Dendritic cell treated with granulocyte-macrophage colony-stimulating factor and Interleukin-4, amounts not matched to agents 40 ng/mL and 50 ng/mL, for 4 days (primary cell): Measurements from ENCODE around the gene PPM1E.
A peak's percentile ranks its signal among the peaks of the same experiment; 100 is the strongest.

Experiments
- H3K27ac Mint-ChIP-seq: one replicate; pipeline ENCODE4 v1.8.0; 2022; ENCODE audit warnings: mild to moderate bottlenecking, mixed read lengths
- H3K27me3 Mint-ChIP-seq: one replicate; pipeline ENCODE4 v1.8.0; 2022; ENCODE audit warnings: mild to moderate bottlenecking, mixed read lengths
- H3K36me3 Mint-ChIP-seq: one replicate; pipeline ENCODE4 v1.8.0; 2022; ENCODE audit warnings: low read depth, mixed read lengths
- H3K4me1 Mint-ChIP-seq: one replicate; pipeline ENCODE4 v1.8.0; 2022; ENCODE audit warnings: low read depth, mixed read lengths
- H3K4me3 Mint-ChIP-seq: one replicate; pipeline ENCODE4 v1.8.0; 2022; ENCODE audit warnings: mild to moderate bottlenecking, moderate library complexity, mixed read lengths
- H3K9me3 Mint-ChIP-seq: one replicate; pipeline ENCODE4 v1.8.0; 2022; ENCODE audit warnings: mixed read lengths
- intact Hi-C: fragments of 100-400 bp; cut with micrococcal nuclease; formaldehyde crosslinking; loops from one replicate; pipeline ENCODE4 v1.15.0; 2022

PPM1E gene

GRCh38 chr17:58993311-58993710 lies 237.7 kb downstream of the PPM1E start:
- Mint-ChIP-seq H3K27me3 (no peaks in the 10 kb centered on the region), H3K36me3 (peaks cover 17% of the 10 kb centered on the region), H3K4me1 (peaks cover 19% of the 10 kb centered on the region), H3K9me3 (no peaks in the 10 kb centered on the region), H3K27ac (peak overlapping the region; percentile 15), H3K4me3 (no peak overlapping the region)
- intact Hi-C loops: no loop called here

GRCh38 chr17:58995247-58995940 lies 239.7 kb downstream of the PPM1E start:
- H3K4me1 Mint-ChIP-seq: peaks cover 36% of the 10 kb centered on the region
- H3K4me3 Mint-ChIP-seq: no peak overlapping the region
- H3K27me3 Mint-ChIP-seq: no peaks in the 10 kb centered on the region
- H3K9me3 Mint-ChIP-seq: no peaks in the 10 kb centered on the region
- peaks cover 27% of the 10 kb centered on the region for H3K36me3 Mint-ChIP-seq
- no peak overlapping the region for H3K27ac Mint-ChIP-seq
- intact Hi-C loops: no loop called here

- intact Hi-C loops: no loop called here
- H3K27me3 Mint-ChIP-seq: no peaks in the 10 kb centered on the region
- peaks cover 32% of the 10 kb centered on the region for H3K36me3 Mint-ChIP-seq
- H3K9me3 Mint-ChIP-seq: no peaks in the 10 kb centered on the region
- no peak overlapping the region for H3K4me3 Mint-ChIP-seq
- peak overlapping the region; percentile 46 for H3K27ac Mint-ChIP-seq
- peaks cover 49% of the 10 kb centered on the region for H3K4me1 Mint-ChIP-seq
Measured at GRCh38 chr17:58996968-58997367, 241.3 kb downstream of the PPM1E start.

GRCh38 chr17:58997756-58998553 lies 242.3 kb downstream of the PPM1E start:
- Mint-ChIP-seq H3K4me1 (peaks cover 49% of the 10 kb centered on the region), H3K27me3 (no peaks in the 10 kb centered on the region), H3K9me3 (no peaks in the 10 kb centered on the region), H3K36me3 (peaks cover 28% of the 10 kb centered on the region), H3K4me3 (no peak overlapping the region), H3K27ac (peak overlapping the region; percentile 65)
- intact Hi-C loops: no loop called here

- intact Hi-C loops: no loop called here
- no peaks in the 10 kb centered on the region for H3K27me3 Mint-ChIP-seq
- H3K9me3 Mint-ChIP-seq: no peaks in the 10 kb centered on the region
- peaks cover 51% of the 10 kb centered on the region for H3K4me1 Mint-ChIP-seq
- H3K36me3 Mint-ChIP-seq: peaks cover 21% of the 10 kb centered on the region
- H3K4me3 Mint-ChIP-seq: no peak overlapping the region
- no peak overlapping the region for H3K27ac Mint-ChIP-seq
Measured at GRCh38 chr17:58998871-58999270, 243.2 kb downstream of the PPM1E start.

GRCh38 chr17:58999500-58999899 lies 243.8 kb downstream of the PPM1E start:
- intact Hi-C loops: no loop called here
- H3K27ac Mint-ChIP-seq: no peak overlapping the region
- H3K4me3 Mint-ChIP-seq: no peak overlapping the region

GRCh38 chr17:59000022-59000421 lies 244.4 kb downstream of the PPM1E start:
- H3K4me3 Mint-ChIP-seq: no peak overlapping the region
- peaks cover 21% of the 10 kb centered on the region for H3K36me3 Mint-ChIP-seq
- H3K27ac Mint-ChIP-seq: peak overlapping the region; percentile 83
- peaks cover 55% of the 10 kb centered on the region for H3K4me1 Mint-ChIP-seq
- intact Hi-C loops: no loop called here
- no peaks in the 10 kb centered on the region for H3K27me3 Mint-ChIP-seq
- no peaks in the 10 kb centered on the region for H3K9me3 Mint-ChIP-seq

More at GRCh38 chr17:58999500-58999899, 243.8 kb downstream of the PPM1E start:
- Mint-ChIP-seq H3K36me3 (peaks cover 21% of the 10 kb centered on the region), H3K4me1 (peaks cover 55% of the 10 kb centered on the region), H3K9me3 (no peaks in the 10 kb centered on the region), H3K27me3 (no peaks in the 10 kb centered on the region)

GRCh38 chr17:59001158-59001814 lies 245.6 kb downstream of the PPM1E start:
- H3K36me3 Mint-ChIP-seq: peaks cover 21% of the 10 kb centered on the region
- peak overlapping the region; percentile 83 for H3K27ac Mint-ChIP-seq
- no peaks in the 10 kb centered on the region for H3K9me3 Mint-ChIP-seq

GRCh38 chr17:59002126-59002525 lies 246.5 kb downstream of the PPM1E start:
- Mint-ChIP-seq H3K4me3 (no peak overlapping the region), H3K9me3 (no peaks in the 10 kb centered on the region), H3K4me1 (peaks cover 48% of the 10 kb centered on the region), H3K27me3 (no peaks in the 10 kb centered on the region), H3K36me3 (peaks cover 21% of the 10 kb centered on the region), H3K27ac (peak overlapping the region; percentile 83)
- intact Hi-C loops: no loop called here

More at GRCh38 chr17:59001158-59001814, 245.6 kb downstream of the PPM1E start:
- intact Hi-C loops: no loop called here
- Mint-ChIP-seq H3K4me1 (peaks cover 55% of the 10 kb centered on the region), H3K4me3 (peak overlapping the region; percentile 45), H3K27me3 (no peaks in the 10 kb centered on the region)

- H3K27me3 Mint-ChIP-seq: no peaks in the 10 kb centered on the region
- no peak overlapping the region for H3K4me3 Mint-ChIP-seq
- peaks cover 20% of the 10 kb centered on the region for H3K36me3 Mint-ChIP-seq
- intact Hi-C loops: no loop called here
- no peaks in the 10 kb centered on the region for H3K9me3 Mint-ChIP-seq
- H3K4me1 Mint-ChIP-seq: peaks cover 41% of the 10 kb centered on the region
- H3K27ac Mint-ChIP-seq: peak overlapping the region; percentile 52
Measured at GRCh38 chr17:59002848-59003247, 247.2 kb downstream of the PPM1E start.

GRCh38 chr17:59003860-59004259 lies 248.2 kb downstream of the PPM1E start:
- peak overlapping the region; percentile 8 for H3K27ac Mint-ChIP-seq
- H3K36me3 Mint-ChIP-seq: peaks cover 10% of the 10 kb centered on the region
- H3K27me3 Mint-ChIP-seq: no peaks in the 10 kb centered on the region
- H3K4me1 Mint-ChIP-seq: peaks cover 31% of the 10 kb centered on the region
- H3K4me3 Mint-ChIP-seq: no peak overlapping the region
- H3K9me3 Mint-ChIP-seq: no peaks in the 10 kb centered on the region
- intact Hi-C loops: loop anchor here (2.0 kb wide), 1 partner anchor 427 kb away; no protein-coding TSS in a partner anchor

GRCh38 chr17:59004338-59005111 lies 248.9 kb downstream of the PPM1E start:
- peaks cover 11% of the 10 kb centered on the region for H3K36me3 Mint-ChIP-seq
- no peak overlapping the region for H3K4me3 Mint-ChIP-seq

GRCh38 chr17:59007995-59008394 lies 252.3 kb downstream of the PPM1E start:
- Mint-ChIP-seq H3K4me3 (no peak overlapping the region), H3K9me3 (no peaks in the 10 kb centered on the region), H3K4me1 (peaks cover 6% of the 10 kb centered on the region), H3K27ac (no peak overlapping the region), H3K27me3 (no peaks in the 10 kb centered on the region), H3K36me3 (peaks cover 20% of the 10 kb centered on the region)
- intact Hi-C loops: no loop called here

More at GRCh38 chr17:59004338-59005111, 248.9 kb downstream of the PPM1E start:
- intact Hi-C loops: loop anchor here (1.0 to 2.0 kb wide), 4 partner anchors 293 to 486 kb away; no protein-coding TSS in a partner anchor
- H3K4me1 Mint-ChIP-seq: peaks cover 24% of the 10 kb centered on the region
- no peak overlapping the region for H3K27ac Mint-ChIP-seq
- H3K27me3 Mint-ChIP-seq: no peaks in the 10 kb centered on the region
- H3K9me3 Mint-ChIP-seq: no peaks in the 10 kb centered on the region
